GM18951 (cell line): ENCODE data around the gene OR5T3.
"Not testable (repeated sequence)": the region's sequence is repeated elsewhere in the genome, so short reads cannot be mapped to it uniquely, and the experiment has no call there.

Source experiments
- POLR2A ChIP-seq: IDR thresholded peaks from 4 replicates; pipeline ENCODE4 v1.6.1; 2011; ENCODE audit warnings: mild to moderate bottlenecking; ENCODE audit not compliant: insufficient read length, insufficient read depth; ENCODE audit errors: extremely low read depth
- in situ Hi-C: fragments of 300-500 bp; cut with MboI; formaldehyde crosslinking; loops from one replicate; pipeline ENCODE4 v1.12.0; 2022; ENCODE audit warnings: low sequenced_read_pairs, mixed read lengths, inconsistent platforms; ENCODE audit not compliant: unreplicated experiment

Gene OR5T3

GRCh38 chr11:56251954-56252353 is at the start of gene OR5T3:
OR5T3 (plus strand) TSS chr11:56252254; CDS start chr11:56252254, 0 bp downstream.
- in situ Hi-C loops: no loop called here
- TF ChIP-seq POLR2A: no peak

DNA sequence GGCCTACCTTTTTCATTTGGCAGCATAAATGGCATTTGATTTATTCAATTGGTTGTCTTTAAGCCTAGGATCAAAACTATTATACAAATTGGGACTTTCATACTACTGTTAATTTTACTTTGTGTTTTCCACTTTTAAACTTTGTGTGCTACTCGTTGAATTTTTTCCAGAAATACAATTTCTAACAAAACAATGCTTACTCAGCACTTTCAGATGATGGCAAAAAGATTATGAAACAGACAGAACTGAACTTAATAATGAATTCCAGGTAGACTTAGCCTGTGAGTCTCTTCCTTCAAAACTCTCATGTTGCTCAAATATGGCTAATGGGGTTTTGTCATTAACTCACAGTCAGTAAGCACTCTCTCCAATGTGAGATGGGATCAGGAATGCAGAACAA is 44.3 kb upstream of the OR5T3 start:
- in situ Hi-C loops: no loop called here
- TF ChIP-seq POLR2A: no peak

GRCh38 chr11:56214537-56214936 is 37.5 kb upstream of the OR5T3 start:
- no peak for TF ChIP-seq POLR2A
- in situ Hi-C loops: no loop called here

GRCh38 chr11:56219735-56220134 is 32.3 kb upstream of the OR5T3 start:
- in situ Hi-C loops: not testable (repeated sequence)

- in situ Hi-C loops: no loop called here
- TF ChIP-seq POLR2A: no peak
Measured at GRCh38 chr11:56234155-56234554, 17.9 kb upstream of the OR5T3 start, which contains the start of gene OR5T2. OR5T2 (minus strand) TSS chr11:56234255; CDS start chr11:56233062, 1,193 bp downstream.

DNA sequence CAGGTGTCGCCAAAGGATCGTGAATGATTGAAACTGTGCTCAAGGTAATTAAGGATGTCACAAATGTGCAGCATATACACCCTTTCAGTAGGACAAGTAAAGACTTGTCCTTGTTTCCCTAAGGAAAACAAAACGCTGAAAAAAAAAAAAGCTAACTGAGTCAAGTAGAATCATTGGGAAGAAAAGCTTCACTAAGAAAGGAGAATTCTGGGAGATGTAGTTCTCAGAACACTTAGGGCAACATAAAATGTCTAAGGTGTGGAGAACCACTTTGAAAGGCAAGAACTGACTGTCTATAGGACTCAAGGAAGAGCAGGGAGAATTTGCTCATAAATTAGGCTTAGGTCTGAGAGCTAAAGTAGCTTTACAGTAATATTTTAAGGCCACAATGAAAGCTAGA is 19.0 kb downstream of the OR5T3 start:
- in situ Hi-C loops: no loop called here
- TF ChIP-seq POLR2A: no peak

- in situ Hi-C loops: no loop called here
- TF ChIP-seq POLR2A: no peak
Measured at GRCh38 chr11:56273854-56274253, 21.8 kb downstream of the OR5T3 start, which contains the start of gene OR5T1. OR5T1 (plus strand) TSS chr11:56274154; CDS start chr11:56275639, 1,485 bp downstream.

- in situ Hi-C loops: no loop called here
- no peak for TF ChIP-seq POLR2A
Measured at GRCh38 chr11:56292154-56292553, 40.1 kb downstream of the OR5T3 start, which contains the start of gene OR8H1. OR8H1 (minus strand) TSS chr11:56292254; CDS start chr11:56291062, 1,192 bp downstream.

DNA sequence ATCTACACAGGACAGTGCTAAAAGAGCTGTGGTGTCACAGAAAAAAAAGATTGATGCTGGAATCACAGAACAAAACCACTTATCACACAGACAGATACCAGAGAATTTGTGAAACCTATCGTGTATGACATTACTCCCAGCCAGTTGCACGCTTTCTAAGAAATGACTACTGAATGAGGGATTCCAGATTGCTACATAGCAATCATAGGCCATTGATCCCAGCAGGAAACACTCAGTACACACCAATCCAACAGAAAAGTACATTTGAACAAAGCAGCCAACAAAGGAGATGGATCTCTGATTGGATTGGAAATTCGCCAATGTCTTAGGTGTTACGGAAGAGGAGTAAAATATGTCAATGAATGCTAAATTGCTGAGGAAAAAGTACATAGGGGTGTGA is 44.8 kb downstream of the OR5T3 start:
- TF ChIP-seq POLR2A: no peak
- in situ Hi-C loops: no loop called here
